Esophagus squamous epithelium (tissue), 5 donors: ENCODE measurements around the gene ARHGAP32. TPM values are rescaled to one million over a fixed set of nuclear protein-coding genes. Genes with fewer than 3 reads are reported as not detected.

Experiments
- DNase-seq: peaks from one replicate; lab custom pipeline; 2025; lab: John Stamatoyannopoulos, UW
- H3K27ac ChIP-seq, 4 donors: fragments of 200-600 bp; sonication (generic); one replicate each; pipeline ENCODE4 v1.5.1; 2016 to 2019; ENCODE audit warnings: mild to moderate bottlenecking in 1 of 4
- H3K27me3 ChIP-seq, 4 donors: fragments of 200-600 bp; sonication (generic); 1 replicate in 3 of 4; 2 replicates in 1 of 4; pipeline versions ENCODE4 v1.5.1 to v1.6.0; 2017 to 2021; ENCODE audit warnings: antibody characterized with exemption in 1 of 4
- H3K36me3 ChIP-seq, 3 donors: fragments of 200-600 bp; sonication (generic); one replicate each; pipeline ENCODE4 v1.5.1; 2016 to 2019
- H3K4me1 ChIP-seq, 3 donors: fragments of 200-600 bp; sonication (generic); one replicate each; pipeline ENCODE4 v1.5.1; 2017 to 2019
- H3K4me3 ChIP-seq, 4 donors: fragments of 200-600 bp; sonication (generic); 1 replicate in 3 of 4; 2 replicates in 1 of 4; pipeline ENCODE4 v1.5.1; 2016 to 2019; ENCODE audit warnings: mild to moderate bottlenecking in 2 of 4, moderate library complexity in 1 of 4
- H3K9me3 ChIP-seq, 3 donors: fragments of 200-600 bp; sonication (generic); one replicate each; pipeline ENCODE4 v1.5.1; 2016 to 2019
- POLR2A ChIP-seq, 4 donors: fragments of 450-650 bp; IDR thresholded peaks; one replicate each; pipeline ENCODE4 v1.6.1; 2017; ENCODE audit warnings: antibody characterized with exemption in 4 of 4, mild to moderate bottlenecking in 4 of 4, moderate library complexity in 3 of 4
- WGBS, 2 donors: methylation state at CpG; one replicate each; pipeline ENCODE4 v1.1.5; 2018; 5-methylcytosine and 5-hydroxymethylcytosine counted together
- intact Hi-C: fragments of 100-400 bp; cut with DNase I; formaldehyde crosslinking; loops from one replicate; pipeline ENCODE4 v1.15.0; 2022
- total RNA-seq, 4 donors: library from RNA; depleted of rRNA; stranded (reverse); fragments of >200 nt; gene quantifications; one replicate each; pipeline ENCODE4 v1.1.0, GENCODE V29; 2016
- TF ChIP-seq, protein P1 (sequence below), 6 experiments: fragments of 450-650 bp in 4 of 6; fragments of 200-600 bp in 2 of 6; sonication (generic) in 2 of 6; IDR thresholded peaks; one replicate each; pipeline ENCODE4 v1.5.1; 2016 to 2019; ENCODE audit warnings: antibody characterized with exemption in 6 of 6, mild to moderate bottlenecking in 4 of 6, moderate library complexity in 4 of 6
- donor health status: DM: yes; HTN: yes; CAD: no.

The ARHGAP32 gene
- total RNA-seq, 4 donors from 2014 or later: 33.5 to 73.6 (median 61.0) TPM

- peak overlapping the region in 2 of 4 donors; percentile 9 to 26 for H3K4me3 ChIP-seq
- H3K4me1 ChIP-seq: peaks cover 5 to 72% (median 15%) of the 10 kb centered on the region in 3 donors
- DNase-seq: no peak
- TF ChIP-seq, protein P1, sequence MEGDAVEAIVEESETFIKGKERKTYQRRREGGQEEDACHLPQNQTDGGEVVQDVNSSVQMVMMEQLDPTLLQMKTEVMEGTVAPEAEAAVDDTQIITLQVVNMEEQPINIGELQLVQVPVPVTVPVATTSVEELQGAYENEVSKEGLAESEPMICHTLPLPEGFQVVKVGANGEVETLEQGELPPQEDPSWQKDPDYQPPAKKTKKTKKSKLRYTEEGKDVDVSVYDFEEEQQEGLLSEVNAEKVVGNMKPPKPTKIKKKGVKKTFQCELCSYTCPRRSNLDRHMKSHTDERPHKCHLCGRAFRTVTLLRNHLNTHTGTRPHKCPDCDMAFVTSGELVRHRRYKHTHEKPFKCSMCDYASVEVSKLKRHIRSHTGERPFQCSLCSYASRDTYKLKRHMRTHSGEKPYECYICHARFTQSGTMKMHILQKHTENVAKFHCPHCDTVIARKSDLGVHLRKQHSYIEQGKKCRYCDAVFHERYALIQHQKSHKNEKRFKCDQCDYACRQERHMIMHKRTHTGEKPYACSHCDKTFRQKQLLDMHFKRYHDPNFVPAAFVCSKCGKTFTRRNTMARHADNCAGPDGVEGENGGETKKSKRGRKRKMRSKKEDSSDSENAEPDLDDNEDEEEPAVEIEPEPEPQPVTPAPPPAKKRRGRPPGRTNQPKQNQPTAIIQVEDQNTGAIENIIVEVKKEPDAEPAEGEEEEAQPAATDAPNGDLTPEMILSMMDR (IDR thresholded peaks at IDR 0.05): no peak
- TF ChIP-seq POLR2A (IDR thresholded peaks at IDR 0.05): no peak
- H3K36me3 ChIP-seq: peaks cover 0 to 3% (median 0%) of the 10 kb centered on the region in 3 donors
- peaks cover 0 to 3% (median 0%) of the 10 kb centered on the region in 4 donors for H3K27me3 ChIP-seq
- intact Hi-C loops: no loop called here
- no peaks in the 10 kb centered on the region for H3K9me3 ChIP-seq
- peak overlapping the region; percentile 76 to 92 (median 82) for H3K27ac ChIP-seq
- WGBS, 2 donors: 41% methylated on average over 7 to 9 of the region's 11 CpGs
Observed at GRCh38 chr11:128939591-128939990, 252.5 kb downstream of the ARHGAP32 start.

- intact Hi-C loops: no loop called here
- Histone ChIP-seq H3K9me3 (no peaks in the 10 kb centered on the region), H3K27me3 (peaks cover 0 to 3% (median 0%) of the 10 kb centered on the region in 4 donors), H3K4me3 (no peak overlapping the region), H3K36me3 (peaks cover 0 to 3% (median 0%) of the 10 kb centered on the region in 3 donors), H3K27ac (no peak overlapping the region), H3K4me1 (peaks cover 5 to 67% (median 15%) of the 10 kb centered on the region in 3 donors)
- DNase-seq: no peak
- TF ChIP-seq POLR2A (IDR thresholded peaks at IDR 0.05): no peak
- TF ChIP-seq, protein P1 (IDR thresholded peaks at IDR 0.05): no peak
- WGBS, 2 donors: 83 to 86% methylated on average over 7 to 8 of the region's 16 CpGs
Observed at GRCh38 chr11:128938156-128938885, 253.8 kb downstream of the ARHGAP32 start.

DNA sequence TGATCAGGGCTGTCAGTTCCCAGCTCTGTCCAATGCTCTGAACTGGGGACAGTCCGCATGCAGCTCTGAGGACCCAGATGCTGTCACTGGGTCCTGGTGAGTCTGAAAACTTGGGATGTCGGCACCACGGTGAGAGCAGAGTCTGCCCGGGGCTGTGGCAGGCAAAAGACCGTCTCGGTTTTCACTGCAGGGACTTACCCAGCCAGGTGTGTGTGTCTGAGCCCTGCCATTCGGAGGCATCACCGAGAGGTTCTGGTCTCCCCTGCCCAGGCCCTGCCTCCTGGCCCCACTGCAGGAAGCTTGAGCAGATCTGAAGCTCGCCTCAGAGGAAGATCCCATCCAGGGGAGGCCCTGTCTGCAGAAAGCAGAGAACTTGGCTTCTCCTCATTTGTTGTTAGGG is 254.6 kb downstream of the ARHGAP32 start:
- Histone ChIP-seq H3K36me3 (peaks cover 0 to 3% (median 0%) of the 10 kb centered on the region in 3 donors), H3K9me3 (no peaks in the 10 kb centered on the region), H3K27me3 (peaks cover 0 to 3% (median 0%) of the 10 kb centered on the region in 4 donors), H3K4me3 (no peak overlapping the region), H3K4me1 (peaks cover 5 to 58% (median 11%) of the 10 kb centered on the region in 3 donors), H3K27ac (no peak overlapping the region)
- intact Hi-C loops: no loop called here
- TF ChIP-seq, protein P1 (IDR thresholded peaks at IDR 0.05): no peak
- no peak for TF ChIP-seq POLR2A (IDR thresholded peaks at IDR 0.05)
- no peak for DNase-seq
- WGBS, 2 donors: 27 to 89% methylated on average over 1 to 2 of the region's 9 CpGs

DNA sequence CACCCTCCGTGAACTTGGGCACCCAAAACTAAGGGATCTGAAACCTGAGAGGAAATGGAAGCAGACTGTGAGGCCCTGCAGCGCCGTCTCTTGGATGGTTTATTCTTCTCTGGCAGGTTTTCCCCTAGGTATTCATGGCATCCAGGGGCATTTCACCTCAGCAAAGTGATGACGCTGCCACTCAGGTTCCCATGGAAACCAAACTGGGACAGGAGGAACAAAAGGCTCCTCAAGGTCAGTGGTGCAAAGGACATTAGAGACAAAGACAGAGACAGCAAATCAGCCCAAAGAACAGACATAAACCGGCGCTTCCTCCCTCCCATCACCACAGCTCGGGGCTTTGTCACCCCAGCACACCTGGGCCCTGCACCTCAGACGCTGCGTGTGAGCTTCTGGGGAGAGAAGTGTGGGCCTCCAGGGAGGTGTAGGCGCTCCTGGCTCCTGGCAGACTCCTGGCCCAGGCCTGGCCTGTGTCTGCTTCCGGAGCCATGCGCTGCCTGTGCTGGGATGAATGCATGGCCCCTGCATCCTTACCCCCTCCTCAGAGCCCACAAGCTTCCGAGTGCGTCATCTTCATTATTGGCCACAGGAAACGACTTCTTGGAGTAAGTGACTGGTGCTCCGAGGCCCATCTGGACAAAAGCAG is 255.4 kb downstream of the ARHGAP32 start:
- no peak for DNase-seq
- WGBS, 2 donors: 70 to 85% methylated on average over 7 to 9 of the region's 16 CpGs
- no peak overlapping the region for H3K27ac ChIP-seq

More for the DNA sequence above, 255.4 kb downstream of the ARHGAP32 start:
- H3K36me3 ChIP-seq: peaks cover 0 to 3% (median 0%) of the 10 kb centered on the region in 3 donors
- peaks cover 0 to 3% (median 0%) of the 10 kb centered on the region in 4 donors for H3K27me3 ChIP-seq
- intact Hi-C loops: no loop called here
- no peaks in the 10 kb centered on the region for H3K9me3 ChIP-seq
- H3K4me3 ChIP-seq: no peak overlapping the region
- H3K4me1 ChIP-seq: peaks cover 5 to 51% (median 13%) of the 10 kb centered on the region in 3 donors
- TF ChIP-seq, protein P1 (IDR thresholded peaks at IDR 0.05): no peak
- no peak for TF ChIP-seq POLR2A (IDR thresholded peaks at IDR 0.05)
